ENCODE measurements around the gene GTPBP10.

The GTPBP10 gene

GRCh38 chr7:90383422-90383821, 36.9 kb downstream of the GTPBP10 start:
- FAIRE-seq, result no peak

GRCh38 chr7:90383861-90384260, 37.3 kb downstream of the GTPBP10 start:
- peak; percentile 49 for FAIRE-seq

GRCh38 chr7:90384433-90384832, 37.9 kb downstream of the GTPBP10 start:
- FAIRE-seq, result no peak

GRCh38 chr7:90387470-90388240, 41.1 kb downstream of the GTPBP10 start:
- no peak for FAIRE-seq

GRCh38 chr7:90390926-90391325, 44.4 kb downstream of the GTPBP10 start:
- FAIRE-seq, result no peak

GRCh38 chr7:90391488-90391887, 45.0 kb downstream of the GTPBP10 start:
- FAIRE-seq, result no peak

- FAIRE-seq, result no peak
Observed at GRCh38 chr7:90396420-90396819, 49.9 kb downstream of the GTPBP10 start.

- peak; percentile 41 for FAIRE-seq
Observed at GRCh38 chr7:90401989-90402388, 55.5 kb downstream of the GTPBP10 start.

GRCh38 chr7:90402785-90403173, 56.3 kb downstream of the GTPBP10 start:
- FAIRE-seq, result no peak

GRCh38 chr7:90403174-90404113, 56.9 kb downstream of the GTPBP10 start, which contains the start of gene CLDN12:
TSS of gene CLDN12 (plus strand) at chr7:90403461. CDS start at chr7:90412677, 9,216 bp downstream.
- peak; percentile 77 for FAIRE-seq

GRCh38 chr7:90404777-90405176, 58.3 kb downstream of the GTPBP10 start:
- no peak for FAIRE-seq

- FAIRE-seq, result no peak
Observed at GRCh38 chr7:90407484-90407821, 60.9 kb downstream of the GTPBP10 start.

GRCh38 chr7:90408142-90408541, 61.6 kb downstream of the GTPBP10 start:
- no peak for FAIRE-seq

- FAIRE-seq, result peak; percentile 49
Observed at GRCh38 chr7:90409667-90410066, 63.2 kb downstream of the GTPBP10 start.

- peak; percentile 98 for FAIRE-seq
Observed at GRCh38 chr7:90411510-90411909, 65.0 kb downstream of the GTPBP10 start.

- FAIRE-seq, result no peak
Observed at GRCh38 chr7:90412458-90413184, 66.1 kb downstream of the GTPBP10 start.

- FAIRE-seq, result no peak
Observed at GRCh38 chr7:90413185-90413528, 66.6 kb downstream of the GTPBP10 start.

- FAIRE-seq, result no peak
Observed at GRCh38 chr7:90421651-90422050, 75.1 kb downstream of the GTPBP10 start.

GRCh38 chr7:90424720-90425119, 78.2 kb downstream of the GTPBP10 start:
- FAIRE-seq, result no peak

GRCh38 chr7:90425376-90425775, 78.9 kb downstream of the GTPBP10 start:
- FAIRE-seq, result no peak

GRCh38 chr7:90430614-90431460, 84.3 kb downstream of the GTPBP10 start:
- no peak for FAIRE-seq

GRCh38 chr7:90432752-90433151, 86.2 kb downstream of the GTPBP10 start:
- no peak for FAIRE-seq

Measured in islet of Langerhans (tissue), 1 donor.